Aorta (tissue), 5 donors: Measurements from ENCODE around the gene EXT2. TPM values are rescaled to one million over a fixed set of nuclear protein-coding genes. Genes with fewer than 3 reads are reported as not detected.

Experiments used
- ATAC-seq: fragments of 200-7000 bp; cut with Tn5 transposase; one replicate; pipeline ENCODE4 v1.9.1; 2022; ENCODE audit warnings: moderate library complexity; ENCODE audit not compliant: low FRiP score
- DNase-seq, 2 donors: peaks; one replicate each; pipeline ENCODE4 v3.0.0-alpha.2; 2020
- H3K27ac ChIP-seq, 2 donors: one replicate each; pipeline ENCODE4 v1.5.1; 2013; ENCODE audit warnings: low read length in 2 of 2, mild to moderate bottlenecking in 2 of 2, moderate library complexity in 2 of 2, control low read depth in 1 of 2, inconsistent platforms in 1 of 2, low read depth in 1 of 2
- H3K27me3 ChIP-seq, 2 donors: one replicate each; pipeline ENCODE4 v1.6.1; 2013; ENCODE audit warnings: control low read depth in 1 of 2, low read length in 1 of 2, mild to moderate bottlenecking in 1 of 2, moderate library complexity in 1 of 2; ENCODE audit not compliant: insufficient read depth in 2 of 2, control insufficient read depth in 1 of 2
- H3K36me3 ChIP-seq, 2 donors: one replicate each; pipeline ENCODE4 v1.6.1; 2013; ENCODE audit warnings: control low read depth in 1 of 2, low read length in 1 of 2, mild to moderate bottlenecking in 1 of 2; ENCODE audit not compliant: insufficient read depth in 2 of 2, control insufficient read depth in 1 of 2
- H3K4me1 ChIP-seq, 2 donors: one replicate each; pipeline ENCODE4 v1.6.1; 2013; ENCODE audit warnings: low read length in 2 of 2, control low read depth in 1 of 2, mild to moderate bottlenecking in 1 of 2, moderate library complexity in 1 of 2; ENCODE audit not compliant: insufficient read depth in 2 of 2, control insufficient read depth in 1 of 2
- H3K4me3 ChIP-seq, 2 donors: one replicate each; pipeline ENCODE4 v1.5.1; 2013; ENCODE audit warnings: low read length in 2 of 2, control low read depth in 1 of 2, mild to moderate bottlenecking in 1 of 2
- H3K9me3 ChIP-seq: one replicate; pipeline ENCODE4 v1.6.1; 2013; ENCODE audit warnings: mild to moderate bottlenecking, low read length; ENCODE audit not compliant: control insufficient read depth
- WGBS, 2 donors: extraction: QIAGEN DNeasy Blood & Tissue Kit; methylation state at CpG; one replicate each; pipeline ENCODE4 v1.1.7; 2013; 5-methylcytosine and 5-hydroxymethylcytosine counted together
- intact Hi-C, 2 donors: fragments of 100-400 bp; cut with DNase I; formaldehyde crosslinking; loops; one replicate each; pipeline versions ENCODE4 v1.14.2 to v1.15.0; 2022
- polyA plus RNA-seq, 2 donors: library from polyadenylated mRNA; stranded (reverse); fragments of 200-250 nt; gene quantifications; one replicate each; pipeline ENCODE4 v1.2.3, GENCODE V29; 2013
- total RNA-seq, 2 donors: library from RNA; stranded (reverse); fragmentation: NEBNext Ultra II Directional; extraction: Animal tissue kit (Norgen Biotek cat#: 25700); gene quantifications; one replicate each; pipeline ENCODE4 v1.2.1, GENCODE V29; 2021
- donor health status: healthy with polysubstance abuse.
- donor health status: Bipolar disorder and iron deficiency.
- donor health status: DM: no; HTN: no; CAD: no.
- donor health status: DM: no; HTN: no; CAD: no.
- donor health status: DM: yes; HTN: yes; CAD: no.

Gene EXT2
- total and polyA plus RNA-seq, 4 donors: 16.0 to 69.4 (median 51.6) TPM

- Histone ChIP-seq H3K9me3 (no peaks in the 10 kb centered on the region), H3K36me3 (no peaks in the 10 kb centered on the region), H3K27me3 (no peaks in the 10 kb centered on the region), H3K27ac (no peak overlapping the region), H3K4me3 (no peak overlapping the region), H3K4me1 (peaks cover 6 to 21% of the 10 kb centered on the region in 2 donors)
- DNase-seq (no peak), ATAC-seq (no peak)
- intact Hi-C loops: no loop called here
- WGBS, 2 donors: 3 to 8% methylated on average over 1 of the region's 1 CpG
Measured at GRCh38 chr11:44140805-44141204, 45.3 kb downstream of the EXT2 start.

- Histone ChIP-seq H3K27me3 (no peaks in the 10 kb centered on the region), H3K4me3 (no peak overlapping the region), H3K27ac (no peak overlapping the region), H3K4me1 (peaks cover 9 to 19% of the 10 kb centered on the region in 2 donors), H3K9me3 (no peaks in the 10 kb centered on the region), H3K36me3 (no peaks in the 10 kb centered on the region)
- intact Hi-C loops: no loop called here
- DNase-seq (no peak), ATAC-seq (no peak)
- 87 to 92% methylated on average over 7 of the region's 7 CpGs for WGBS, 2 donors
Measured at GRCh38 chr11:44143987-44144909, 48.8 kb downstream of the EXT2 start.

- H3K4me3 ChIP-seq: no peak overlapping the region
- no peaks in the 10 kb centered on the region for H3K36me3 ChIP-seq
- intact Hi-C loops: no loop called here
- no peaks in the 10 kb centered on the region for H3K9me3 ChIP-seq
- H3K4me1 ChIP-seq: peaks cover 6 to 12% of the 10 kb centered on the region in 2 donors
- H3K27ac ChIP-seq: no peak overlapping the region
- ATAC-seq: no peak
- no peaks in the 10 kb centered on the region for H3K27me3 ChIP-seq
- no peak for DNase-seq
- 57 to 64% methylated on average over 3 of the region's 3 CpGs for WGBS, 2 donors
Measured at GRCh38 chr11:44145011-44145775, 49.7 kb downstream of the EXT2 start.

- intact Hi-C loops: no loop called here
- no peaks in the 10 kb centered on the region for H3K27me3 ChIP-seq
- no peak overlapping the region for H3K27ac ChIP-seq
- peaks cover 8% of the 10 kb centered on the region in 2 donors for H3K4me1 ChIP-seq
- no peak overlapping the region for H3K4me3 ChIP-seq
- ATAC-seq (no peak), DNase-seq (no peak)
- no peaks in the 10 kb centered on the region for H3K36me3 ChIP-seq
- WGBS, 2 donors: 99 to 100% methylated on average over 2 of the region's 2 CpGs
- H3K9me3 ChIP-seq: no peaks in the 10 kb centered on the region
Measured at GRCh38 chr11:44146931-44147330, 51.5 kb downstream of the EXT2 start.

GRCh38 chr11:44147751-44148150, 52.3 kb downstream of the EXT2 start:
- H3K4me3 ChIP-seq: no peak overlapping the region
- H3K4me1 ChIP-seq: peaks cover 8% of the 10 kb centered on the region in 2 donors
- intact Hi-C loops: no loop called here
- no peaks in the 10 kb centered on the region for H3K9me3 ChIP-seq
- DNase-seq (no peak), ATAC-seq (no peak)
- 63 to 87% methylated on average over 3 of the region's 3 CpGs for WGBS, 2 donors
- H3K27ac ChIP-seq: no peak overlapping the region
- H3K27me3 ChIP-seq: no peaks in the 10 kb centered on the region
- no peaks in the 10 kb centered on the region for H3K36me3 ChIP-seq

GRCh38 chr11:44149651-44150050, 54.2 kb downstream of the EXT2 start:
- WGBS, 2 donors: 48 to 55% methylated on average over 2 of the region's 2 CpGs
- no peaks in the 10 kb centered on the region for H3K27me3 ChIP-seq
- no peak for DNase-seq
- no peak for ATAC-seq
- H3K4me1 ChIP-seq: peaks cover 6 to 7% of the 10 kb centered on the region in 2 donors
- no peaks in the 10 kb centered on the region for H3K9me3 ChIP-seq
- intact Hi-C loops: no loop called here
- no peak overlapping the region for H3K4me3 ChIP-seq
- no peak overlapping the region for H3K27ac ChIP-seq
- no peaks in the 10 kb centered on the region for H3K36me3 ChIP-seq

GRCh38 chr11:44150401-44150800, 54.9 kb downstream of the EXT2 start:
- intact Hi-C loops: no loop called here
- no peaks in the 10 kb centered on the region for H3K27me3 ChIP-seq
- ATAC-seq (no peak), DNase-seq (no peak)
- H3K4me3 ChIP-seq: no peak overlapping the region
- H3K27ac ChIP-seq: no peak overlapping the region
- no peaks in the 10 kb centered on the region for H3K36me3 ChIP-seq
- peaks cover 3 to 6% of the 10 kb centered on the region in 2 donors for H3K4me1 ChIP-seq
- WGBS, 2 donors: 7 to 13% methylated on average over 1 of the region's 1 CpG
- no peaks in the 10 kb centered on the region for H3K9me3 ChIP-seq

- no peaks in the 10 kb centered on the region for H3K4me1 ChIP-seq
- ATAC-seq: no peak
- DNase-seq: no peak
- H3K9me3 ChIP-seq: no peaks in the 10 kb centered on the region
- H3K36me3 ChIP-seq: peaks cover 0 to 1% of the 10 kb centered on the region in 2 donors
- no peak overlapping the region for H3K4me3 ChIP-seq
- no peak overlapping the region for H3K27ac ChIP-seq
- intact Hi-C loops: no loop called here
- WGBS, 2 donors: 94 to 96% methylated on average over 3 to 4 of the region's 4 CpGs
- no peaks in the 10 kb centered on the region for H3K27me3 ChIP-seq
Measured at GRCh38 chr11:44157019-44157418, 61.5 kb downstream of the EXT2 start.
